HCEC 1CT (cell line): Measurements from ENCODE around the gene HEXIM1.

Source experiments
- DNase-seq: peaks from one replicate; pipeline ENCODE4 v3.0.0-alpha.2; 2017

Gene HEXIM1

DNA sequence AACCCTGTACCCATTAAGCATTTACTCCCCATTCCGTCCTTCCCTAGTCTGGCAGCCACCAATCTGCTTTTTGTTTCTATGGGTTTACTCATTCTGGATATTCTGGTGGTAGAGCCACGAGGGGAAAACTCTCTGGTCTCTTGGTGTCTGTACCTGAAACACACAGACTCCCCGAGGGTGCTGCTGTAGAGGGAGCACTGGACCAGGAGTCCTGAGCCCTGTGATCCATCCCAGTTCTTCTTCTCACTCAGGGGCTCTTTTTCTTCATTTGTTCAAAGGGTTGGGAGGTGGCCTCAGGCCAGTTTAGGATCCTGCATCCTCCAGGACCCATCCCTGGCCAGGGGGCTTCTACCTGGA is 27.5 kb downstream of the HEXIM1 start:
- no peak for DNase-seq

DNA sequence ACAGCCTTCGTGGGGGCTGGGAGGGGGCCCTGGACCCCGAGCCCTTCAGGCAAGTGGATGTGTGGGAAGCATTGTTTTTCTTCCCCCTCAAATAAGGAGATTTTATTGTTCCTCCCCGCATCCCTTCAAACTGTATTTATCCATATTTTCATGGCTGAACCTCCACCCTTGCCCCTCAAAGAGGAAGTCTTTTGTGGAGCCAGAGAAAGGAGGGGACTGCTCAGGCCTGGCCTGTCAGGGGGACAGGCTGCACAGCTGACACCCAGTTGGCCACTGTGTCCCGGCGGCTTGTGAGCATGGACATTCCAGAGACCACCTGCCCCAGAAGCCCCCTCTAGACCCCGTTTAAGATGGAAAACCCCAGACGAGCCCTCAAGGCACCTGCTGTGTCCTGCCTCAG is 29.3 kb downstream of the HEXIM1 start:
- DNase-seq = no peak

DNA sequence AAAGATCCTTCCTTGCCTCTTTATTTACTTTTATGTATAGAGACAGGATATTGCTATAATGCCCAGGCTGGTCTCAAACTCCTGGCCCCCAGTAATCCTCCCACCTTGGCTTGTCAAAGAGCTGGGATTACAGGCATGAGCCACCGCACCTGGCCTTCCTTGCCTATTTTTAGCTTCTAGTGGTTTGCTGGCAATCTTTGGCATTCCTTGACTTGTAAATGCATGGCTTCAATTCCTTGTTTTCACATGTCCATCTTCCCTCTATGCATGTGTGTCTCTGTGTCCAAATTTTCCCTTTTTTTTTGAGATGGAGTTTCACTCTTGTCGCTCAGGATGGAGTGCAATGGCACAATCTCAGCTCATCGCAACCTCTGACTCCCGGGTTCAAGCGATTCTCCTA is 35.9 kb downstream of the HEXIM1 start:
- no peak for DNase-seq

DNA sequence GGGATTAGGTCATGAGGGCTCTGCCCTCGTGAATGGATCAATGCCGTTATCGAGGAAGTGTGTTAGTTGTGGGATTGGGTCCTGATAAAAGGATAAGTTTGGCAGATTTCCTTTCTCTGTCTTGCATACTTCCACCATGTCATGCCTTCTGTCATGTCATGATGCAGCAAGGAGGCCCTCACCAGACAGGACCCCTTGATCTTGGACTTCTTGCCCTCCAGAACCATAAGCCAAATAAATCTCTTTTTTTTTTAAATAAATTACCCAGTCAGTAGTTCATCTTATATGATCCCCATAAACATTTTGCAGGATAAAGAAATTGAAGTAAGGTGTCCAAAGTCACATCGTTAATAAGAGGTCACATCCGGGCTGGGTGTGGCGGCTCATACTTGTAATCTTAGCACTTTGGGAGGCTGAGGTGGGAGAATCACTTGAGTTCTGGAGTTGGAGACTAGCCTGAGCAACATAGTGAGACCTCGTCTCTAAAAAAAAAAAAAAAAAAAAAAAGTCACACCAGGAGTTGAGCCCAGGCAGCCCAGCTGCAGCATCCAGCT is 38.6 kb downstream of the HEXIM1 start:
- DNase-seq = no peak

DNA sequence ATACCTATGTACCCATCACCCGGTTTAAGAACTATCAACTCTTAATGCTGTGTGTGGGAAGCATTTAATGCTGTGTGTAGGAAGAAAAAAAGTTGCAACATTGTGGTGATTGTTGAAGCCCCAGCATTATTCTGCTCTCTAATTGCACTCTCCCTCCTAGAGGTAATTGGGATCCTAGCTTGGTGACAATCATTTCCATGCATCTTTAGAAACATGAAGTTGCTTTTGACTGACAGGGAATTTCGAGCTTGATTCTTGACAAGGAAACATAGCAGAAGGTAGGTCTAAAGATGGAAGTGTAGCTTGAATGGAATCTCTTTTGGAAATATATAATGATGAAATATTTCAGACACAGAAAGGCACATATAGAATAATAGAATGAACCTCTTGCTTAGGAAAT is 40.7 kb downstream of the HEXIM1 start:
- no peak for DNase-seq

DNA sequence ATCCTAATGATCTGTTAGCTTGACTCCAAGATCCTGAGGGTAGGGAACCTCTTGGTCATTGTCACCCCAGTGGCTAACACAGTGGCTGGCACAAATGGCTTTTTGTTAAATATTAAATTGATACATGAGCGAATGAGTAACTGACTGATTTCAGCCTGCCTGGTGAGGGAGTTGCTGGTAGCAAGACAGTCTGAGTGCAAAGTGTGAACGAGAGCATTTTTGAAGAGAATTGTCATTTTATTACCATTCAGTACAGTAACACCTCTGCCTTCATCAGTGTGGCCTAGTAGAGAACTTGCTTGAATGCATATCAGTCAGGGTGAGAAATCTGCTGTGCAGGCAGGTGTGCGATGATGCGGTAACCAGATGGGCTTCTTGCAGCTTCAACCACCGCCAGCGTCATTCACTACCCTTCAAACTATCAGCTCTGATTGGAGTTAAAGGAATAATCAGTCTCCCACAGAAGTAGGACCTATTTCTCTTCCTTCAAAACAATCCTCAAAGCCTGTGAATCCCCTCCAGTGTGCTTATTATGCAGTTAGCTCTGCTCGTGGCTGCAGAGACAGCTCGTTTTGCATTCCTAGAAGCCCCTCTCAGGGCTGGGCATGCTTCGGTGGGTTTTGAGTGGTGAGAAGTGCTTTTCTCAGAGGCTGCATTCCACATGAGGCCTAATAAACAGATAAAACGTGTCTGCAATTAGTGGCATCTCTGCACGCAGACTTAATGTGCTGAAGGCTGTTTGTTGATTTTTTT is 42.4 kb downstream of the HEXIM1 start:
- no peak for DNase-seq

DNA sequence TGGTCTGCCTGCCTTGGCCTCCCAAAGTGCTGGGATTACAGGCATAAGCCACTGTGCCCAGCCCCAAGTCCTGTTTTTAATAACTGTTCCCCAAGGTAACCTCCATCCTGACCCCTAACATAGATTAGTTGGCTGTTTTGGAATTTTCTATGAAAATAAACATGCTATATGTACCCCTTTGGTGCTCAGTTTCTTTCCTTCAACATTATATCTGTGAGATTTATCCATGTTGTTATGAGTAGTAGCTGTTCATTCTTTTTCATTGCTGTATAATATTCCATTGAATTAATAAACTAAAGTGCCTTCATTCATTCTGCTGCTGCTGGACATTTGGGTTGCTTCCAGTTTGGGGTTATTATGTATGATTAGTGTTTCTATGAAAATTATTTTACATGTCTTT is 47.1 kb downstream of the HEXIM1 start:
- no peak for DNase-seq

DNA sequence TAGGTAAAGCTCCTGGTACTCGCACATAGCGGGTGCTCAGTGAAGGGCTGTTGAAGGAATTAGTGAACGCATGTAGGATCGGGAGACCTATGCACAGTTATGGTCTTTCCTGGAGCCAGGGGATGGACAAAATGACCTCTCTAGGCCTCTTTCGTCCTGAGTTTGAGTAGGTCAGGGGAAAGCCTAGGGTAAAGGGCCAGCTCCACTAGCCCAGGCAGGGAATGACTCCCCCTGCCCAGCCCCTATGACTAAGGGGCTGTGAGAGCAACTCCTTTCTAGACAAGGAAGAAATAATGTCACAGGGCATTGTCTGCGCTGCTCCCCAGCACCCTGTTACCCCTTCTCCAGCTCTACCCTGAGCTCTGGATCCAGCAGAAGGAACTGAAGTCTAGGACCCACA is 48.8 kb downstream of the HEXIM1 start:
- no peak for DNase-seq

DNA sequence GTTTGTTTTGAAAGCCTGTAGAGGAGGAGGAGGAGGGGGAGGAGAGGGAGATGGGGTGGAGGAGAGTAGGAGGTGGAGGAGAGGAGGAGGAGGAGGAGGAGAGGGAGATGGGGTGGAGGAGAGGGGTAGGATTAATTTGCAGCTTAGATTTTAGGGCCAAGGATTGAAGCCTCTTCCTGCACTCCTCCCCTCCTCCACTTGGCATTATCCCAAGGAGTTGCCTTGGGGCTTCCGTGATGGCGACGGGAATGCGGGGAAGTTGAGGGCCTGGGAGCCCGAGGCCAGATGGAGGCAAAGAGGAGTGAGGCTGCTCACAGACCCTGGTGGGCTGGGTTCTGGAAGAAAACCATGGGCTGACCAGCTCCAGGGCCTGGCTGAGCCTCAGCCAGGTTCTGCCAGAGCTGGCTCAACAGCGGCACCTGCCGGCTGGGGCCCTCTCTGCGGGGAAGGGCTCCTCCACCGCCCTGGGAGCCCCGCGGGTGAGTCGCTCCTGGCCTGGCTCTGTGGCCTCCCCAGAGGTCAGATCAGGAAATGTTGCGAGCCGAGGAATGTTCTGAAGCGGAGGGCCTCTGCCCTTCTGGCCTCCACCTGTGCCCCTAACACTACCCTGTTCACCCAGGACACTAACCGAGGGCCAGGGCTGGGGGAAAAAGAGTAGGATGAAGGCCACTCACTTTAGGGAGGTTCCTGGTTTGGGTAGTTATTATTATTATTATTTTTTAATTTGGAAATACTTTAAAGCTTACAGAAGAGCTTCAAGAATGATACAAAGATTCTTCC is 49.5 kb downstream of the HEXIM1 start:
- DNase-seq = peak; percentile 86

DNA sequence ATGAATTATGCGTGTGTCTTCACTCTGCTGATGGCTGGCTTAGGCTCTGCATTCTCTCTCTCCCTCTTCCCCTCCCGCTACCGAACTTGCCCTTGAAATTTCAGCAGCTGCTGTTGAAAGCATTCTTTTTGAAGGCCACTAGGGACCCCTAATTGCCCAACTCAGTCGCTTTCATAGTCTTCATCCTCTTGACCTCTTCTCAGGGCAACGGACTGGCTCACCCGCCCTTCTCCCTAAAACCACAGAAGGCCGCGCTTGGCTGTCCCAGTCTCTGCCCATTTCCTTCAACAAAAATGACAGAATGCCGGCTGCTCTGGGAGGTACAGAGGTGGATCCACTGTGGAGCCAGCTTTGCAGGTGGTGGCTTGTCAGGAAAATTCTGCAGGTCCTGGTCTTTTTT is 52.4 kb downstream of the HEXIM1 start:
- no peak for DNase-seq

DNA sequence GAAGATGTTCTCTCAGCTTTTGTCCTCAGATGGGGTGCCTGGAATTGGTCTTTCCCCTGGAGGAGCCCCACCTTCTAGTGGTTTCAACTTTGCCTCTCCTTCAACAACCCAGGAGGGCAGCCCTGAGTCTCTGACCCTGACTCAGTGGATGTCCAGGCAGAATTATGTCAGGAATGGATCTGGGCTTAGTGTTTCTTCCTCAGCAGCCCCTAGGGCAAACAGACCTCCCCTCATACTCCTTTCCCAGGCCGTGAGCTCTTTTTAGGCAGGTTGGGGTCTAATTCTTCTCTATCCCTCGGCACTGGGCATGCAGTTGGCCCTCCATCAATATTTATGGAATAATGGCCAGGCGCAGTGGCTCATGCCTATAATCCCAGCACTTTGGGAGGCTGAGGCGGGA is 53.2 kb downstream of the HEXIM1 start:
- no peak for DNase-seq
